ENCODE measurements around the gene RALGPS1.

Gene RALGPS1

DNA sequence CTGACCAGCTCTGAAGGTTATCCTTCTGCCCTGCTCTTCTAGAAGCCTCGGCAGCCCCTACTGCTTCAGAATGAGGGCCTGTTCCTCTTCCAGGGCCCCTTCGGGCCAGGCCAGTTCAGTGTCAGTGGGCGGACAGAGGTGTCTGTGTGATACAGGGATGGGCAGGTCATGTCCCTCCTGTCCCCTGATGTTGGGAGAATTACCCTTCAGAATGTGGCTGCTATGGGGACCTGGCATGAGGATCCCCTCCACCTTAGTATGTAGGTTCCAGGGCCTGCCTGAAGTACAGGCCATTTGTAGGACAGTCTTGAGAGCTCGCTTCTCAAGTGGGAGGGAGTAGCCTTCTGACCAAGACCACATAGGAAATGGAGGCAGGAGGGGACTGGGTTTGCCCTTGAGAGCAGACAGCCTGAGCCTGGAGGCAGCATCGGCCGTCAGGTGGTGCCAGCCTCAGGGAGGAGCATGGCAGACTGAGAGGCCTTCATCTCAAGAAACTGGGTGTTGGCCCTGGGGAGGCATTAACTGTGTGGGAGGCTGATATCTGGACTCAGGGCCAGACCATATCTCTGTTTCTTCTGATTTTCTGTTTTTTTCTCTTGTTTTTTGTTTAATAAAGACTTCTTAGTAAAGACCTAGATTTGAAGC, 175.9 kb downstream of the RALGPS1 start:
- in situ Hi-C loops (cut with MboI; ENCODE audit: low sequenced_read_pairs): no loop called here

DNA sequence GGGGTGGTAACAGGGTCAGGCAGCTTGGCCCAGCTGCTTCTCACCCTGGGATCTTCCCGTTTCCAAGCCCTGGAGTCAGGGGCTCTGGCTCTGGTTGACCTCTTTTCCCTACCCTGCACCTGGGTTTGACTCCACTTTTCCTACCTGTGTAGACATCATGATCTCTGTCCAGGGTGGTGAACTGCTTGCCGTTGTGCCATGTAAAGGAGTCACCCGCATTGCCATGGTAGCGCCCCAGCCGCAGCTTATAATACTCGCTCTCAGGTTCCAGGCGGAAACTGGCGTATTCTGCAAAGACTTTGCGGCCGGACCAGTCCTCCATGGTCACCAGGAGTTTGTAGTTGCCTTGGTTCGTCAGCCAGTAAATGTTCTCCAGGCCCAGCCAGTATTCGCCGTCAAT, 176.9 kb downstream of the RALGPS1 start:
- in situ Hi-C loops (cut with MboI; ENCODE audit: low sequenced_read_pairs): no loop called here

DNA sequence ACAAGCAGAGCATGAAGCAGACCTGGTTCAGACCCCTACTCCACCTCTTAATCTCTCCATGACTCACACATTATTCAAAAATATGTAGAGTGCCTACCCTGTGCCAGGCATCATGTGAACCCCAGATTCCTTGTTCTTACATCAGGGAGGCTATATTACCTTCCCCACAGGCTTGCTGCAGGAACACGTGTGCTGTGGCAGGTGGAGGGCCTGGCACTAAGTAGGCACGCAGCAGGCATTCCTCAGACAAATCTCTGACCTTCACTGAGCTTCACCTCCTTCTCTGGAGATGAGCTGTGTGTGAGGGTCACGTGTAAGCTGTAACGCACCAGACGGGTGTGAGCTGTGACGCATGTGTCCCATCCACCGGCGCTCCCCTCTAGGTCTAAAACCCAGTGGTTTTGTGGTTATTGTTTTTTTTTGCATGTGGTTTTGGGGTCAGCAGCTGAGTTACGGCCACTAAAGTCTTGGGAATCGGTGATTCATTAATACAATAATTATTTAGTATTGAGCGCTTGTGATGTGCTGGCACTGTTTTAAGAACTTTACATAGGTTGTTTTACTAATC, 177.5 kb downstream of the RALGPS1 start:
- in situ Hi-C loops (cut with MboI; ENCODE audit: low sequenced_read_pairs): no loop called here

DNA sequence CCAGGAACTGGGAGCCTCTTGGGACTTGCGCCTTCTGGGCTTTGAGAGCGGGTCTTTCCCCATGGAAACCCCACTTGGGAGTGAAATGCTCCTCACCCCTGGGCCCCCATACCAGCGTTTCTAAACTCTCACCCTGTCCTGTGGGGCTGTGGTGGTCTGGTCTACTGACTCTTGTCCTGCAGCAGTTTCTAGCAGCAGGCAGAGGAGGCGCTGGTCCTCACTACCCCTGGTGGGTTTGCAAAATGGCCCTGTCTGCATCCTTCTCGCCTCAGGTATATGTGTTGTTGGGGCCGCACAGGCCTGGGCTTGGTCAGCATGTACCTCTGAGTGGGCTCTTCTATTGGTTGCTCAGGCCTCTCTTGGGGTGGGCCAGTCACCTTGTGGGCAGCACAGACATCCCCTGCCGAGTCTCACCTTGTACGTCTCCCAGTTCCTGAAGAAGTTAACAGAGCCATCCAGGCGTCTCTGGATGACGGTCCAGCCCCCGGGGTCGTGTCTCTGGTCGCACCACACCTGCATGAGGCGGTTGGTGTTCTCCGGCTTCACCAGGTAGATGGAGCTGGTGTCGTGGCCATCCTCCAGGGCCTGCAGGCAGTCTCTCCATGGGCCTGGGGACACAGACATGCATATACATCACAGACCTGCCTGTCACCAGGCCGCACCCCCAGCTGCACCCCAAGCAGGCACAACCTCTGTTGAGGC, 178.9 kb downstream of the RALGPS1 start:
- in situ Hi-C loops (cut with MboI; ENCODE audit: low sequenced_read_pairs): no loop called here

DNA sequence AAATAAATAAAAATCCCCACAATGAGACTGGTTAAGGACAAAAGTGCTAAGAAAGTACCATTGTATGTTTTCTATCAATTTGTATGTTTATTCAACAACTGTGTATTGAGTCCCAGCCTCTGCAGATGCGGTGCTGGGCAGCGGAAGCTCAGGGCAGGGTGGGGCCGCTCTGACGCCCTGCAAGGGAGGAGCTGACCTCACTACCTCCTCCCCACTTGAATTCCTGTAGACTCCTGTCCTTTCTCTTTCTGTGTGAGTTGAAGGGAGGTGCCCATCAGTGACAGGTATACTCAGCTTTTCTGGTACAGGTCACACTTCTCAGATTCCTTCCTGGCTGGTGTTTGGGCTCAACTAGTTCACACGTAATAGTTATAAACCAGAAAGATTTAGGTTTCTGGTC, 180.8 kb downstream of the RALGPS1 start:
- in situ Hi-C loops (cut with MboI; ENCODE audit: low sequenced_read_pairs): no loop called here

DNA sequence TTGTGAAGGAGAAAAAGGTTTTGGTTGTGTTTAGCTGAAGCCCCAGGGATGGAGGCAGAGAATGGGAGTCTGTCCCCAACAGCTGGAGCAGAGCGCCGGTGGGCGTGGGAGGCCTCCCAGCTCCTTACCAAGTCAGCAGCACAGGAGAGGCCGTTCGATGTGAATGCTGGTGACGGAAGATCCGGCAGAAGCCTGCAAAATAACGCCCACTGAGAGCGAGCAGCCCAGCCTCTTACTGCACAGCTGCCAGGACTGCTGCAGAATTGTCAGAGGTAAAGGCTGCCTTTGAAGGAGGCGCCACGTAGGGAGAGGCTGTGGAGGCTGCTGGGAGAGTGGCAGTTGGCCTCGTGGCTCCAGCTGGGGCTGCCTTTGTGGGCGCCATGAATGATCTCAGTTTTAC, 181.6 kb downstream of the RALGPS1 start:
- in situ Hi-C loops (cut with MboI; ENCODE audit: low sequenced_read_pairs): no loop called here

DNA sequence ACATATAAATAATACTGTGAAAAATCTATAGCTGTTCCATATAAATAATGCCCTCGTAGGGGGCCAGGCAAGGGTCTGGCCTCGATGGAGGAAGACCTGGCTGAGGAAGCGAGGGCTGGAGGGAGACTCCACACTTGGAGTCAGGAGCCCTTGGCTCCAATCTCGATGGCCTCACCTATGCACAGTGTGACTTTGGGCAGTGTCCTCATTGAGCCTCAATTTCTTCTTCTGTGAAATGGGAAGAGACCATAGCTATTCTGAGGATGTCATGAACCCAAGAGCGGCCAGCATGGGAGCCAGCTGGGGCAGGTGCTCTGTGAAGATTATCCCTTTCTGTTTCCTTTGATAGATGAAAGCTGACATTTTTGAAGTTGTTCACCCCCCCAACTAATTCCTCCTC, 183.1 kb downstream of the RALGPS1 start:
- in situ Hi-C loops (cut with MboI; ENCODE audit: low sequenced_read_pairs): no loop called here

DNA sequence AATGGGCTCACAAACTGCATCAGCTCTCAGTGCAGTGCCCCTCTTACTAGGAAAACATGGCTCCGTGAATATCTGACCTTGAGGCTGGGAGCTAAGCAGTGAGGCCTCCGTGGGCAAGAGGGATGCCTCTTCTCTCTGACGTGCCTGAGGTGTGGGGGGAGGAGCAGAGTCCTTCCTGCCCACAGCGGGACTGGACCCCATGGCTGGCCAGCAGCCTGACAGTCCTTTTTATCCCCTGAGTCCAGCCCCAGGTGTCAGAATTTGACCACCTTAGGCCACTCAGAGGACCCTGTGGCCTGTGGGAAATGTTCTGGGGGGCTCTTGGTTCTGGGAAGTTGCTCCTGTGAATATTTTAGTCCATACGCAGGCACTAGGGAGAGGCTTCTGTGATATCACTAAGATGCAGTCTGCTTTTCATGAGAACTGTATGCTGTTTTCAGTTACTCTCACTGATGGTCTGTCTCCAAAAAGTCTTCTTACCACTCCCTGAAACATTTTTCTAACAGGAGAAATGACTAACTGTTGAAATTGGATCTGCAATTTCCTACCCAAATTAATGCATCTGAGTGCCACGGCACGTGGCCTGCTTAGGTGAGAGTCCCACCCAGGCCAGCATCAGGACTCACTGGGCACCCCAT, 184.5 kb downstream of the RALGPS1 start:
- in situ Hi-C loops (cut with MboI; ENCODE audit: low sequenced_read_pairs): no loop called here

DNA sequence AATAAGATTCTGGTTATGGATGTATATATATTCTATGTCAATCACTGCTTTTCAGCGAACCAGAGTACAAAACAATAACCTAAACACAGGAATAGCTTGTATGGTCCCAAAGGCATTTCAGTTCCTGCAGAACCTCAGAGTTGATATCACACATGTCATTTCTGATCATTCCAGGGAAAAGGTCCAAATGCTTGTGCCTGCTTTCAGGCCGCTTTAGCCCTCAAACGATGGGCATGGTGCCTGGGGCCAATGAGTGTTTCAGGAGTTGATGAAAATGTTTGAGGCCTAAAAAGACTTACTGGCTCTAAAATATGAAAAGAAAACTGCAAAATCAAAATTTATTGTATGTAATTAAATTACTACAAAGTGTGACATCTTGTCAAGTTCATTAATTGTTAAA, 185.1 kb downstream of the RALGPS1 start:
- in situ Hi-C loops (cut with MboI; ENCODE audit: low sequenced_read_pairs): no loop called here

DNA sequence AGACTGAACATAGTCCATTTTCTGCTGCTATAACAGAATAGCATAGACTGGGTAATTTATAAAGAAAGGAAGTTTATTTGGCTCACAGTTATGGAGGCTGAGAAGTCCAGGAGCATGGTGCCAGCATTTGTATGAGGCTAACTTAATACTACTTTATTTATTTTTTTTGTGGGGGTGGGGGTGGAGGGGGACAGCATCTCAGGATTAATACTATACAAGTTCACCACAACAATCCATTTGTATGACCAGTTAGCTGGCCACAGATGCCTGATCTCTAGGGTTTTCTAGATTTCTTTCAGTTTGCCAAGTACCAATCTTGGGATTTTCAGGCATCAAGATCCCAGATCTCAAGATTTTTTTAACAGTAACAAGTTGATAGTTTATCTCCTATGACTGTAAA, 187.6 kb downstream of the RALGPS1 start:
- in situ Hi-C loops (cut with MboI; ENCODE audit: low sequenced_read_pairs): no loop called here

DNA sequence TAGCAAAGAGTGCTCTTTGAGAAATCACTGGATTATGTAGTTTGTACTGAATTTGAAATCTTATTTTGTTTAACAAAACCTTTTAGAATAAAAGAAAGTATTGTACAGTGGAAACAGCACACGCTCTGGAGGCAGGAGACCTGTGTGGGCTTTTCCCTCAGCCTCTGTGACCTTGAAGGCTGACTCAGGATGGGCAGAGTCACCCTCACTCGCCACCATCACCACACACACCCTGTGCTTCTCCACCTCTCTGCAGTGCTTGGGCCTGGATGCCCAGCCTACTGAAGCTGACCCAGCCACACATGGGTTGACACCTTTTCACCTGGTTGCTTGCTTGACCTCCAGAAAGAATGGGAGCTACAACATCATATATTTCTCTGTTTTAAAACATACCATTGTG, 188.2 kb downstream of the RALGPS1 start:
- in situ Hi-C loops (cut with MboI; ENCODE audit: low sequenced_read_pairs): no loop called here

DNA sequence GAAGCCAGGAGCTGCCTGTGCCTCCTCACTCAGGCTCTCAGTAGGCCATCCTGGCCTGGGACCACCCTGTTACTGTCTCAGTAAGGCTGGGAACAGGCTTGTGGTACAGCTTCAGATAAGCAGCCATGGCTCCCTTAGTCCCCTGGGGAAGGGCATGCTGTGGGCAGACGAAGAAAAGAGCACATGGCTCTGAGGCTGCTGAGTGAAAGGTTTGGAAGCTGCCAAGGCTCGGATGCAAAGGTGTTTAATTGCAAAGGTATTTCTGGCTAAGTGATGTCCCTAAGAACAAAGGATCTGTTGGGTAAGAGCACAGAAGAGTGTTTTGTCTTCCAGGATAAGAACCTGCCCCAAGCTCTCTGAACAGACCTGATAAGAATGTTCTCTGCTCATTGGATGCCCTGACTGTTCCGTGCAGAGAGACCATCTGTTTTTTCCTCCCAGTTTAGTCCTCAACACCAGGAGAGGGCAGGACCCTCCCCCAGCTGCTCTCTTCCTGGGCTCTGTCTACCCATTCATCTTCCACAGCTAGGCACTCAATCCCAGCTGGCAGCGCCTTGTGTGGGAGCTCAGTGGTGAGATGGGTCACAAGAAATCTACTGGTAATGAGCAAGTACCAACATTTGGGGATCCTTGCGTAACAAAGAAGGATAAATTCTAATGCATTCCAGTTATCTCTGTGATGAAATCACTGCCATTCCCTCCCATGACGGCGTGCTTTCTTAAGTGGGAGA, 190.2 kb downstream of the RALGPS1 start:
- in situ Hi-C loops (cut with MboI; ENCODE audit: low sequenced_read_pairs): no loop called here

DNA sequence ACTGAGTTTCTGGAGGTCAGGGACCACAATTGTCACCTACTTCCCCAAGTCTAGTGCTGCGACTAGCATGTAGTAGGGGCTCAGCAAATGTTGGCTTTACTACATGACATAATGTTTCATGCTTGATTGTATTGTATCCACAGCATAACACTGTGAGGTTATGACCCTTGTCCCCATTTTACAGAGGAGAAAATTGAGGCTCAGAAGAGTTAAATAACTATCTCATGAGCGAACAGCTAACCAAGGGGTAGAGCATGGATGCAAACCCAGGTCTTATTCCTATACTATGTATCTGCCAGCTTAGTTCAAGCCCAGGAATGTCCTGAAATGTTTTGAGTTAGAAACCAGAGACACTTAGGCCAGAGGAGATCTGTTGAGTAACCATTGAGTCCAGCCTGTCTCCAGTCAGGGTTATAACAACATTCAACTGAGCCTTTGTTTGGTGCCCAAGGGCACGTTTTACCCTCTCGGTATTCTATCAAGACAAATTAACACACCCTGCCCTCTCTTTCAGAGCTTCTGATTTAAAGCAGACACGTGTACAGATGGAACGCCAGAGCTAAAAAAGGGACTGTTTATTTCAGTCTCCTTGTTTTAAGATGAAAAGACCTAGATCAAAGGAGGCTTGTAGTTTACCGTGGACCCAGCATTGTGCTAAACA, 191.4 kb downstream of the RALGPS1 start:
- in situ Hi-C loops (cut with MboI; ENCODE audit: low sequenced_read_pairs): no loop called here

DNA sequence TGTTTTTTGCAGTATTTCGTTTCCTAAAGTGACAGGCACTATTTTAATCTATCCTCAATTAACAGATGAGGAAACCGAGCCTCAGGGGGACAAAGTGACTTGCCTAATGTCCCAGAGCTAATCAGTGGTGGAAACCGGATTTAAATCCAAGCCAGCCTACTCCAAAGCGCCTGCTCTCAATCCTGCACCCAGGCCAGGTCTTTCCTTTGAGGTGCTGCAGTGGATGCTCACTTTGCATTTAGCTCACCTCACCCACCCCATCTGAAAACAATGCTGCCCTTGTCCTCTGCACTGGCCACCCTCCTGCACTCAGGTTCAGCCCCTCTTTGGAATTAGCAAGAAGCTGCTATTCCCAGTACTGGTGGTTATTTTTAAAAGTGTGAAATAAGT, 191.9 kb downstream of the RALGPS1 start:
- in situ Hi-C loops (cut with MboI; ENCODE audit: low sequenced_read_pairs): no loop called here

DNA sequence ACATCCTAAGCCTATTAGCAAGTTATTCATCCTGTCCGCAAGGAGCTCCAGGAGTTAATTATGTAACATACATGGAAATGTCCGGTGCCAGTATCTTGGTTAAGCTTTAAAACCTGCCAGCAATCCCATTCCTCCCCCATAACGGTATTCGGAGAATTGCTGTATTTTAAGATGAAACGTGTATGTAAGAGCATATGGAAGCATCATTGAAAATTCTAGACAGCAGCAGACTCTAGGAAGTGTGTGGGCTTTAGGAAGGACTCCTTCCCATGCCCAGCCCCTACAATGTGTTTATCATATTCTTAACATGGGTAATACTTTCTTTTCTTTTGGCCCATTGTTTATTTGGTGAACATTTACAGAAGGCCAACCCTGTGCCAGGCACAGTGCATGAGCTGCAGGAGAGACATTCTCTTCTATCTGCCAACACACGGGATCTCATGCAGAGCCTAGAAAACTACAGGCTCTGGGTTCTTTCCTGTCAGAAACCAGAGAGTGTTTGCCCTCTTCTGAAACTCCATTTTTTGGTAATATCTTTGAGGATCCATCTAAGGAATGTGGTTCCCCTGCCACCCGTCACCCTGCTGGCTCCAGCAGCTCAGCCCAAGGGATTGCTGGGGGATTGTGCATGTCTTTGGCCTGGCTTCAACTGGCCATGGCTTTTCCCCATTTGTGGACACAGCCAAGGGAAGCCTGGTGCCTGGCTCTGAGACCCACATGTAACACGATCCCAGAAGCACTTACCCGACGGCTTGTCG, 192.8 kb downstream of the RALGPS1 start:
- in situ Hi-C loops (cut with MboI; ENCODE audit: low sequenced_read_pairs): no loop called here

DNA sequence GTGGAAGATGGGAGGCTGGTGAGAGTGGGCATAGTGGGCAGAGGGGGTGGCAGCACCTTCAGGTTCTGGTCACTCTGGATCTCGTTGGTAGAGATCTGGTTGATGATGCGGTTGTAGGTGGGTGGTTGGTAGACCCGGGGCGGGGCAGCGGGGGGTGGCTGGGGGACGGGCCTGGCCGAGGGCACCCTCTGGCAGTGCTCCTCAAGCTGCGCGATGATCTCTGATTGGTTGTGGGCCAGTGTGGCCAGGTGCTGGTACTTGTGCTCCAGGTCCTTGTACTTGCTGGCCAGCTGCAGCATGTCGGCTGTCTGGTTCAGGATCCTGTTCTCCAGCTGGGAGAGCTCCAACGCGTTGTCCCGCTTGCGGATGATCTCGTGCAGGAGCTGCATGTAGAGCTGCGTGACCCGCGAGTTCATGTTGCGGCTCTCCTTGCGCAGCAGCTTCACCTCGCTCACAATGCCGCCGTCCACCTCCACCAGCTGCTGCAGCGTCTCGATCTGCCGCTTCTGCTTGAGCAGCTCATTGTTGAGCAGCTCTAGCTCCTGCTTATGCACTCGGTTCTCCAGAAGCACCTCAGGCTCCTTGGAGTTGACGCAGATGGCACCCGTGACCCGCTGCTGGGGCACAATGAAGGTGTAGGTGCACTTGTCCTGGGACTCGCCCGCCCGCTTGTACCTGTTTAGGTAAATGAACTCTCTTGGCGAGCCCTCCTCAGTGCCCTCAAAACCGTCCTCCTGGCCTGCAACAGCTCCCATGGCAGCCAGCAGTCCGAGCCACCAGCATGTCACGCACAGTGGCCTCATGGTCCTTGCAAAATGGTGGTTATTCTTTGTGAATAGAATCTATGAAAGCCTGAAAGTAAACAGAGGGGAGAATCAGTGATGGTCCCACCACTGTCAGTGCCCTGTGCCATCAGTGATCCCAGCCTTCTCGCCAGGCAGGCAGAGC, 193.6 kb downstream of the RALGPS1 start:
- in situ Hi-C loops (cut with MboI; ENCODE audit: low sequenced_read_pairs): no loop called here

DNA sequence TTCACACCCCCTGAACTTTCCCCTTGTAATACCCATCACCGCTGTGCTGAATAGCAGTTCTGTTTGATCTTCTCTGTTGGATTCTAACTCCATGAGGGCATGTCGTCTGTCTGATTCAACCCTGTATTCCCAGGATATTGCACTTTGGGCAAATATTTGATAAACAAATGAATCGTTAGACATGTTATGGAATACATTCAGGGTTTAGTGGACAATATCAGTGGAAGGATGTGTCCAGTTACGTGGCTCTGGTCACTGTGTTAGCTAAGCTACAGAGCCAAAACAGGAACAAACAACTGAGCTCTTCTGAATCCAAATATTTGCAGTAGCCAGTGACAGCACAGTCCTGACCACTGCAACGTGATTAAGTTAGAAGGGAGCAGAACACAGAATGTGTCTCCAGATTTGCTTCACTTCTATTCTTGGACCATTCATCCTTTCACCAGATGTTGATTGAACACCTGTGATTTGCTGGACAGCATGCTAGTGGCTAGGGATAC, 194.7 kb downstream of the RALGPS1 start:
- in situ Hi-C loops (cut with MboI; ENCODE audit: low sequenced_read_pairs): no loop called here

DNA sequence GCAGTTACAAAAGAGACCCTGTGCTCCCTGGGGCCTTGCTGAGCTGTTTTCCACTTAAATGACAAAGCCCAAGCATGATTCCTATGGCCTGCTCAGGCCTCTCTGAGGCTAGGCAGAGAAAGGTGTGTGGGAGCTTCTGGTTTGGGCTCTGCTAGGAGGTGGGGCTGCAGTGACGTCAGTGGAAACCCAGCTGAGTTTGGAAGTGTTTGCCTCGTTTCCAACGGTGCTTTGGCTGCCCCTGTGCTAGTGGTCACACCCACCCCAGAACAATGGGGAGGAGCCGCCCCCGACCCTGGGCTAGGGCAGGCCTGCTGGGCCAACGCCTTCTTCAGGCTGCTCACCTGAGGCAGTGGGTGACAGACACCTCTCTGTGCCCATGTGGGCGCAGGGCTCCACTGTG, 197.5 kb downstream of the RALGPS1 start:
- in situ Hi-C loops (cut with MboI; ENCODE audit: low sequenced_read_pairs): no loop called here

DNA sequence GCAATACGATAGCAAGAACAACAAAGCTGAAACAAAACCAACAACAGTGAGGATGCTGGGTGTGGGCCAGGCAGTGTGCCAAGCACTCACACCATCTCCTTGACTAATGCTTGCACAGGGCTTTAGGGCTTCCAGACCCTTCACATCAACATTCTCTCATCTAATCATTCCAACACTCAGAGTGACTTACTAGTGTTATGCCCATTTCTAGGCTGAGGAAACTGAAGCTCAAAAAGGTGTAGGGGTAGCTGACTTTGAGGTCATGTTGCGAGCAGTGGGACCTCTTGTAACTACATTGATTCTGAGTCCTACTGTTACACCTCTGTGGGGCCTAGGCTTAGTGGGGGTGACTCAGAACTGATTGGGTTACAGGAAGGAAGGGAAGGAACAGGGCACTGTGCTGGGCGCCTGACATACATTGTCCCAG, 198.2 kb downstream of the RALGPS1 start:
- in situ Hi-C loops (cut with MboI; ENCODE audit: low sequenced_read_pairs): no loop called here

Data from HL-60/S4 treated with retinoic acid at 250 ng/mL for 4 days and 3 days (cell line).